ENCODE data around the gene CEP83.

DNA sequence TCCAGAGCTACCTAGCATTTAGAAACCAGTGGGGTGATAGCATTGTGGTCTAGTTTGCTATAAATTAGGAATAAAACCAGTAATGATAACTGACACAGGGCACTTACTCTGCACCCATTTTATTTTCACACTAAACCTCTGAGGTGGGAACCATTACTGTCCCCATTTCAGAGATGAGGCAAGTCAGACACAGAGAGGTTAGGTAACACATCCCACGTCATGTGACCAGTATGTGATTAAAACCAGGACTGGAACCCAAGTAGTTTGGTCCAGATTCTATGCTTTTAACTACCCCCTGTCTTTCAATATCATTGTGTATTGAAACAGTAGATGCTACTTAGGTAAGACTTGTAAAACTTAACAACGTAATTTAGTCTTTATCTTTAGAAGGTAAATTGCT is 201.1 kb downstream of the CEP83 start:
- no peak for TF ChIP-seq EZH2 (IDR thresholded peaks at IDR 0.05; ENCODE audit: insufficient read depth, poor library complexity, severe bottlenecking)
- no peak for TF ChIP-seq EZH2phosphoT487 (IDR thresholded peaks at IDR 0.05; ENCODE audit: insufficient read depth, low read depth)
